Cardiac fibroblast (primary cell): ENCODE results near the gene GCH1.
A peak's percentile ranks its signal among the peaks of the same experiment; 100 is the strongest.

Source experiments
- DNase-seq, 2 donors: peaks; one replicate each; pipeline versions ENCODE4 v3.0.0 to v3.0.0-alpha.2; 2010; ENCODE audit warnings: low read depth in 2 of 2
- H3K4me3 ChIP-seq, 2 donors: replicated peaks in 1 of 2; 1 replicate in 1 of 2; 2 replicates in 1 of 2; pipeline ENCODE4 v1.5.1; 2011; ENCODE audit warnings: low read depth in 2 of 2, low read length in 2 of 2, mild to moderate bottlenecking in 2 of 2, moderate library complexity in 1 of 2
- CTCF ChIP-seq: IDR thresholded peaks from one replicate; pipeline ENCODE4 v1.5.1; 2011; ENCODE audit warnings: low read depth, mild to moderate bottlenecking, low read length, inconsistent platforms

Gene GCH1

GRCh38 chr14:54815515-54815914 is 87.1 kb downstream of the GCH1 start:
- no peak for DNase-seq
- TF ChIP-seq CTCF, result no peak
- no peak overlapping the region for H3K4me3 ChIP-seq

GRCh38 chr14:54815016-54815415 is 87.6 kb downstream of the GCH1 start:
- H3K4me3 ChIP-seq, result no peak overlapping the region
- DNase-seq, result peak; percentile 43 to 75
- TF ChIP-seq CTCF, result no peak

- no peak overlapping the region for H3K4me3 ChIP-seq
- DNase-seq, result no peak
- TF ChIP-seq CTCF, result peak; percentile 10
These were observed 88.5 kb downstream of the GCH1 start for GRCh38 chr14:54814076-54814475.

- no peak overlapping the region for H3K4me3 ChIP-seq
These were observed 89.5 kb downstream of the GCH1 start for GRCh38 chr14:54813081-54813480.

GRCh38 chr14:54812617-54813016 is 90.0 kb downstream of the GCH1 start:
- H3K4me3 ChIP-seq, result no peak overlapping the region
- TF ChIP-seq CTCF, result no peak
- no peak for DNase-seq

More at GRCh38 chr14:54813081-54813480, 89.5 kb downstream of the GCH1 start:
- DNase-seq, result no peak
- no peak for TF ChIP-seq CTCF

- no peak for TF ChIP-seq CTCF
- H3K4me3 ChIP-seq, result no peak overlapping the region
- DNase-seq, result no peak
These were observed 92.9 kb downstream of the GCH1 start for GRCh38 chr14:54809767-54810166.

GRCh38 chr14:54808326-54809161 is 94.1 kb downstream of the GCH1 start:
- no peak for TF ChIP-seq CTCF
- H3K4me3 ChIP-seq, result no peak overlapping the region
- DNase-seq, result no peak
